GM13977 (cell line): Measurements from ENCODE around the gene TTC36.
"Not testable (repeated sequence)": the region's sequence is repeated elsewhere in the genome, so short reads cannot be mapped to it uniquely, and the experiment has no call there.

Source experiments
- DNase-seq: peaks from one replicate; pipeline ENCODE4 v3.0.0; 2012; ENCODE audit warnings: low spot score
- CTCF ChIP-seq: IDR thresholded peaks from 2 replicates; pipeline ENCODE4 v1.5.1; 2012; ENCODE audit warnings: mild to moderate bottlenecking, control low read depth; ENCODE audit not compliant: insufficient read depth; ENCODE audit errors: extremely low read depth, missing control alignments
- in situ Hi-C: fragments of 300-500 bp; cut with MboI; formaldehyde crosslinking; loops from one replicate; pipeline ENCODE4 v1.12.0; 2022; ENCODE audit warnings: low sequenced_read_pairs, low pct_unique_long_range_greater_than_20kb, mixed read lengths, inconsistent platforms; ENCODE audit not compliant: unreplicated experiment

Gene TTC36, protein sequence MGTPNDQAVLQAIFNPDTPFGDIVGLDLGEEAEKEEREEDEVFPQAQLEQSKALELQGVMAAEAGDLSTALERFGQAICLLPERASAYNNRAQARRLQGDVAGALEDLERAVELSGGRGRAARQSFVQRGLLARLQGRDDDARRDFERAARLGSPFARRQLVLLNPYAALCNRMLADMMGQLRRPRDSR

DNA sequence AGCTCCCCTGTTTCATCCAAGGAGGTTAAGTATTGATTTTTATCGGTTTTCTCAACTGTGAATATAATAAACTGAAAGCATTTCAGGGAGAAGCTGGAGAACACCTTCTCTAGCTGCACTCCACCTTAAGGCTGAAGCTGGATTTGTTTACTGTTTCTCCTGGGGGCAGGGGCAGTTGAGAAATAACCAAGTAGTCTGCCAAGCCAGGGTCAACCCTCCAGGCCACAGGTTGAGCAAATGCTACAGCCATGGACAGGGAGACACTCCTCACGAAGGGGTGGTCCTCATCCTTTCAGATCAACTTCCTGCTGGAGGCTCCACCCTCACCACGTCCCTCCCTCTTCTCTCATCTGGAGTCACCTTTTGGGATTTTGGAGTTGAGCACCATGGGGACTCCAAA, at the start of gene TTC36:
Gene TTC36, plus strand, starts transcription at position 366 of the 400 bp plus-strand sequence. Its CDS starts 21 bp downstream, at position 387.
- no peak for DNase-seq
- TF ChIP-seq CTCF = no peak
- in situ Hi-C loops = no loop called here

DNA sequence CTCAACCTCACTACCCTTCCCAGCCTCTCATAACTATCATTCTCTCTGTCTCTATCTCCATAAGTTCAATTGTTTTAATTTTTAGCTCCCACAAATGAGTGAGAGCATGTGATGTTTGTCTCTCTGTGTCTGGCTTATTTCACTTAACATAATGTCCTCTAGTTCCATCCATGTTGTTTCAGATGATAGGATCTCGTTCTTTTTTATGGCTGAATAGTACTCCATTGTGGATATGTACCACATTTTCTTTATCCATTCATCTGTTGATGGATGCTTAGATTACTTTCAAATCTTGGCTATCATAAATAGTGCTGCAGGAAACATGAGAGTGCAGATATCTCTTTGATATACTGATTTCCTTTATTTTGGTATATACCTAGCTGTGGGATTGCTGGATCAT, 46.0 kb upstream of the TTC36 start:
- in situ Hi-C loops, DNase-seq: not testable (repeated sequence)

GRCh38 chr11:118484405-118484804, 42.9 kb upstream of the TTC36 start:
- TF ChIP-seq CTCF = no peak
- DNase-seq = no peak
- in situ Hi-C loops = no loop called here

GRCh38 chr11:118485273-118485672, 42.0 kb upstream of the TTC36 start:
- in situ Hi-C loops = no loop called here
- DNase-seq = no peak
- TF ChIP-seq CTCF = no peak

- TF ChIP-seq CTCF = peak; percentile 82
- in situ Hi-C loops = no loop called here
- peak; percentile 82 for DNase-seq
Observed at GRCh38 chr11:118488480-118489109, 38.7 kb upstream of the TTC36 start.

DNA sequence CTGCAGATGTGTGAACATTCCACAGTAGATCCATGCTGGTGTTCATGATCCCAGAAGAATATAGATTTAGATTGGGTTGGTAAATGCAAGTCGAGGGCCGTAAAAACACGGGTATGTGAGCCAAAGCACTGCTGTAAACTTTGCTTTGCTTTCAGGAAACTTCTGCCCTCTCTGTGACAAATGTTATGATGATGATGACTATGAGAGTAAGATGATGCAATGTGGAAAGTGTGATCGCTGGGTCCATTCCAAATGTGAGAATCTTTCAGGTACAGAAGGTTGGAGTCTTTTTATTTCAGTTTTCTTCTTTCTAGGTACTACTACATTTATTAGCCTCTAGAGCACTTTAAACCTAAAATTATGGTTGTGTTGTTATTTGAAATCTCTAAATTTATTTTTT, 36.2 kb upstream of the TTC36 start:
- DNase-seq = no peak
- no peak for TF ChIP-seq CTCF
- in situ Hi-C loops = loop anchor here (10.0 kb wide), 1 partner anchor 96 kb away; no protein-coding TSS in a partner anchor

DNA sequence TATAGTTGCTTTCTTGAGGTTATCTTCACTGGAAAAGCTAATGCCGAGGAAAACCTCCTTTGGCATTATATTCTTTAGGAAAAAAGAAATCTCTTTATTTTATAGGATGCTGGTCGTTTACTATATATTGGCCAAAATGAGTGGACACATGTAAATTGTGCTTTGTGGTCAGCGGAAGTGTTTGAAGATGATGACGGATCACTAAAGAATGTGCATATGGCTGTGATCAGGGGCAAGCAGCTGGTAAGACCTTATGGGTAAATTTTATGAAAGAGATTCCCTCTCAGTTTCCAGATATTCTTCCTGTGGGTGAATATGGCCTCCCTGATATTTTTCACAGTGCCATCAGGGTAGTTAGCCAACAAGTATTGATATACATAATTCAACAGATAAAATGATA, 29.4 kb upstream of the TTC36 start:
- TF ChIP-seq CTCF = no peak
- DNase-seq = no peak
- in situ Hi-C loops = loop anchor here (10.0 kb wide), 1 partner anchor 103 kb away; no protein-coding TSS in a partner anchor
